WTC11 (cell line): Measurements from ENCODE around the gene PDE11A.

Experiments
- CREM ChIP-seq: sonication (generic); formaldehyde crosslinking; IDR thresholded peaks from 2 replicates; pipeline ENCODE4 v1.8.1; 2022; ENCODE audit warnings: mild to moderate bottlenecking, missing genetic modification reagents, moderate library complexity
- CTCF ChIP-seq: fragments of 200-600 bp; IDR thresholded peaks from 2 replicates; pipeline ENCODE4 v1.8.0; 2022; ENCODE audit warnings: antibody characterized with exemption
- E2F5 ChIP-seq: sonication (generic); formaldehyde crosslinking; IDR thresholded peaks from 2 replicates; pipeline ENCODE4 v1.8.1; 2022; ENCODE audit warnings: mild to moderate bottlenecking, moderate library complexity, missing genetic modification reagents
- FOXK1 ChIP-seq: sonication (generic); formaldehyde crosslinking; IDR thresholded peaks from 2 replicates; pipeline ENCODE4 v1.8.0; 2022; ENCODE audit warnings: mild to moderate bottlenecking, moderate library complexity, missing genetic modification reagents
- MAX ChIP-seq: sonication (generic); formaldehyde crosslinking; IDR thresholded peaks from 2 replicates; pipeline ENCODE4 v1.8.0; 2022; ENCODE audit warnings: mild to moderate bottlenecking, missing genetic modification reagents
- USF2 ChIP-seq: sonication (generic); formaldehyde crosslinking; IDR thresholded peaks from 2 replicates; pipeline ENCODE4 v1.8.1; 2023; ENCODE audit warnings: mild to moderate bottlenecking, missing genetic modification reagents, moderate library complexity

- no peak for TF ChIP-seq FOXK1 (CRISPR knock-in tag)
- TF ChIP-seq MAX (CRISPR knock-in tag), result no peak
- TF ChIP-seq CREM (CRISPR knock-in tag), result no peak
- no peak for TF ChIP-seq CTCF
- TF ChIP-seq E2F5 (CRISPR knock-in tag), result no peak
- TF ChIP-seq USF2, result no peak
These were observed 163.8 kb downstream of the PDE11A start for GRCh38 chr2:177908824-177909223.
